ENCODE results near the gene SUOX.

Gene SUOX

DNA sequence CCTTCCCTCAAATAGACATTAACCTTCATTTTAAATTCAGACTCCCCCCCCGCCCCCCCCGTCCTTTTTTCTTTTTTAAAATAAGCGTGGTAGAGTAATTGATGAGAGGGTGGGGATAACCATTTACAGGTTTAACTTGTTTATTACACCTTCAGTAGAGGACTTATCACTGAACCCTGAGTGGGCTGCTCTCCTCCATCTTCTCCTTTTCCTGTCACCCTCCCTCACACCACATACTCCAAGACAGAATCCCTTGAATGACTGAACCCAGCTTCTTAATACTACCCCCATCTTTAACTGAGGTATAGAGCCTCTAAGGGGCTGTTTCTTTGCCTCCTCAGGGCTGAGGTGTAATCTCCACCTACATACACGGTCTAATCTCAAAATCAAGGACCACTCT lies 20.1 kb downstream of the SUOX start:
- DNase-seq: no peak

DNA sequence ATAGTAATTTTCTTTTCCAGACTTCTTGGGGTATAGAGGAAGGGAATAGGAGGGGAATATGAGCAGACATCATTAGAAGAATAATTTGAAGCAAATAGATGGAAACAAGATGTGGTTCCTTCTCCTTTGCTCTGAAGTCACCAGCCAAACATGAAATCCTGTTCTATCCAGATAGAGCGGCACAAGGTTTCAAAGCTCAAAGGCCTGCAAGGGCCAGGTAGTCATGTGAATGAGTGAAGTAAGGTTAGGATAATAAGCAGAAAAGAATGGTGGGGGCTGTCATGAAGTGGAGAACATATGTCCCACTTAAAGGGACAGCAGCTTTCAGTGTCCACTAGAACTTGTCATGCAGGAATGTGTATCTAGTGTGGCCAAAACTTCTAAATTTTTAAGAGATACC lies 21.3 kb downstream of the SUOX start:
- no peak for DNase-seq

DNA sequence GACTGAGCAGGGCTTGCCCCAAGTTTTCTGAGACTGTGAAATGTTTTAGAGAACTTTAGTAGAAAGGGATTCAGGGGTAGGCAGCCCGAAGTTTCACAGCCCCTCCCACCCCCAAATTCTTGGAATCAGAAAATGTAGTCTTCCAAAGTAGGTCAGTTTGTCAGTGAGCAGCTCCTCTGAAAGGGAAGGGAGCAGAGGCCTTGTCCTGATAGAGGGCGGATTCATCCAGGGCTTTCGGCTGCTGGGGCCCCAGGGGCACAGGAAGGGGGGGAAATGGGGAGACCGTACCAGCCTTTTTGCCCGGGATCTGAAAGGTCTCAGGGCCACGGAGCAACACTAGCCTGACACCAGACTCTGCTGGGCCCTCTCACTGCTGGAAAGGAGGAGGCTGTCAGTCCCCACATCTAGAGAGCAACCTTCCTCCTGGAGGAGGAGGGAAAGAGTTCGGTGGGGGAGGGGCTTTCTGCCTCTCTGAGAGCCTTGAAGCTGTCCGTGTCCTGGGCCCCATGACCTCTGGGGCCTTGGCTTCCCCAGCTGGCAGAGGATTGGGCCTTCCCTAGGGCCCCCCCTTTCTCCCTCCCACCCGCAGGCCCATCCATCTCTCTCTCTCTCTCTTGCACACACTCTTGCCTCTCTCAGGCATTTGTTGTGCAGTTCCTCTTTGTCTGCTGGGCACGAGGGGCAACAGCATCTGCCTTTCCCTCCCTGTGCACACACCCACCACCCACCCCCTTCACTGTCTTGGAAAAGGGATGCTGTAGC lies 23.5 kb downstream of the SUOX start, which contains the start of gene IKZF4:
TSS of gene IKZF4 (plus strand) at position 621 of the 762 bp plus-strand sequence. CDS start 451 bp downstream, outside the sequence.
- DNase-seq: peak in 32 of 58 donors; percentile 2 to 71 (median 22)

DNA sequence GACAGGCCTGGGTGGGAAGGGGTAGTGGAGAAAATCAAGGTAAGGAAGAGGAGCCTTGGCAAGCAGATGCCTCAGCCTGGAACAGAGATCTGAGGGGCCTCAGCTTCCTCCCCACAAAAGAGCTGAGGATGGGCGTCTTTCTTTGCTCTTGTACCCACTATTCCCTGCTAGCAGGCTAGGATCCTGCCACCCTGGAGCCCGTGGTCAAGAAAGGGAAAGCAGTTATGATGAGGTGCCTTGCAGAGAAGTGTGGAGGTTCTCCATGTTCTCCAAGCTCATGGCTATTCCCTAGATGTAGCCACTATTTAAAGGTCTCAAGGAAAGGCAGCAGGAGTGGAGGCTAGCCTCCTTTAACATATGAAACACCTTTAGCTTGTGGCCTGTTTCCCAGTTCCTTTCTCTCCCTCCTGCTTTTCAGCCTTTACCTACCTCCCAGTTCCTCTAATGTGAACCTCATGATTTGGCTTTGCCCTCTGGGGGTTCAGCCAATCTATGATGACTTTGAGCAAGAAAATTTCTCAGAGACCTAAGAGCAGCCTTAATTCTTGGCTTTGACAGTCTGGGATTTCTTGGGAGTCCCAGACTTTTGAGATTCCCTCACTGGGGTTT lies 24.9 kb downstream of the SUOX start:
- peak in 4 of 58 donors; percentile 3 to 49 (median 16) for DNase-seq

DNA sequence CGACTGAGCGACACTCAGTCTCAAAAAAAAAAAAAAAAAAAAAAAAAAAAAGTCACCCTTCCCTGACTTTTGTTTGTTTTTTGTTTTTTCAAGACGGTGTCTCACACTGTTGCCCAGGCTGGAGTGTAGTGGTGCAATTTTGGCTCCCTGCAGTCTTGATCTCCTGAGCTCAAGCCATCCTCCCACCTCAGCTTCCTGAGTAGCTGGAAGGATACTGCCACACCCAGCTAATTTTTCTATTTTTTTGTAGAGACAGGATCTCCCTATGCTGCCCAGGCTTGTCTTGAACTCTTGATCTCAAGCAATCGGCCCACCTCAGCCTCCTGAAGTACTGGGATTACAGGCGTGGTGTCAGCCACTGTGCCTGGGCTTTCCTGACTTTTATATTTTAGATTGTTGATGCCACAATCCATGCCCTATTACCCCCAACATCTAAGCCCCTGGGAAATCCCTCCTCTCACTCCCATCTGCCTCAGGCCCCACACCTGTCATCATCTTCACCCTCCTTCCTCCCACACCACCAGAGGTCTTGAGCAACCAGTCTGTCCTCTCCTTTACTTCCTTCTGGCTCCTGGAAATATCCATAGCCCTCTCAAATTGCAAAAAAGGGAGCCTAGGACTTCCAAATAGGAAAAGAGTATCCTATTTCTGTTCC lies 31.6 kb downstream of the SUOX start:
- no peak for DNase-seq

DNA sequence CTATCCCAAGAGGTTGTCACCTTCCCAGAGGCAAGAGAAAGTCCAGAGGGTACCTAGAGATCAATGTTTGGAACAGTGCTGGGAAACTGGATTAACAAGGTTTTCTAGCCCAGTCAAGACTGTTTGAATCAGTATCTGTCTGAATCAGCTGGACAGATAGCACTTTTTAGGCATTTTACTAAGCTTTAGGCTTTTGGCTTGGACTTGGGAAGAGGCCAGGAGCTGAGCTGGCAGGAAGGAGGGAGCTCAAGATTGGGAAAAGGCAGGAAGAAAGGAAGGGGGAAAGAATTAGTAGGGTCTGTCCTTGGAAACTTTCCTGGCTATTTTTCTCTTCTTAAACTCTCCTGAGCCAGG lies 32.1 kb downstream of the SUOX start:
- no peak for DNase-seq

DNA sequence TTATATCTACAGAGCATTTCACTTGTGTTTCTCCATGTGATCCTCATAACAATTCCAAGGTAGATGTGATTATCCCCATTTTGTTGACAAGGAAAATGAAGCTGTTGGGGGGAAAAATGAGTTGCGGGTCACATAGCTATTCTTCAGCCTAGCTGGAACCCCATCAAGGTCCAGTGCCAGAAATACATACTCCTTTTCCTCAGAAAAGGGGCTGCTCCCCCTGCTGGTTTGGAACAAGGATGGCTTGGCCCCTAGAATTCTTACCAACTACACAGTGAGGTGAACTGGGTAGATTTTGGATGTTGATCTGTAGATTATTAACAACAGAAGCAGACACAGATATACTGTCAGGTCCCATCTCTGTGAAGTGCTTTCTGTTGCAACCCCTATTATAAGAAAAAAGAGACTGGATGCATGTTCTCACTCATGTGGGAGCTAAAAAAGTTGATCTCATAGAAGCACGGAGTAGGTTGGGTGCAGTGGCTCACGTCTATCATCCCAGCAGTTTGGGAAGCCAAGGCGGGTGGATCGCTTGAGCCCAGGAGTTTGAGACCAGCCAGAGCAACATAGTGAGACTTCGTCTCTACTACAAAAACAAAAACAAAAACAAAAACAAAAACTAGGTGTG lies 32.7 kb downstream of the SUOX start:
- DNase-seq: peak in 16 of 58 donors; percentile 1 to 33 (median 10)

DNA sequence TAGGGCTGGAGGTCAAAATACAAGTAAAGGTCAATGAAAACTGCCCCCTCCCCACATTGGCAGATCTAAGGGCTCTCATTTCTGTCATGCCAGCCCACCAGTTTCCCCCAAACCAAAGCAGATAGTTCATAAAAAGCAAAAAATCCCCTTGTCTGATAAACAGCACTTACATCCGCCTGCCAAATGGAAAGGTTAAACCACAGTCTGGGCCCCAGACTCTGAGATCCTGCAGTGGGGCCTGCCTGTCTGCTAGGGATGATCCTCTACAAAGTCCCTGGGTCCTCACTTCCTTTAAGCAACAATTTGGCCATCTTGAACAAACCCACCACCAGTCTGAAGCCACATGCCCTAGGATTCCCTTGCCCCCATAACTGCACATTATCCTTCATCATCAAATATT lies 34.9 kb downstream of the SUOX start:
- no peak for DNase-seq

DNA sequence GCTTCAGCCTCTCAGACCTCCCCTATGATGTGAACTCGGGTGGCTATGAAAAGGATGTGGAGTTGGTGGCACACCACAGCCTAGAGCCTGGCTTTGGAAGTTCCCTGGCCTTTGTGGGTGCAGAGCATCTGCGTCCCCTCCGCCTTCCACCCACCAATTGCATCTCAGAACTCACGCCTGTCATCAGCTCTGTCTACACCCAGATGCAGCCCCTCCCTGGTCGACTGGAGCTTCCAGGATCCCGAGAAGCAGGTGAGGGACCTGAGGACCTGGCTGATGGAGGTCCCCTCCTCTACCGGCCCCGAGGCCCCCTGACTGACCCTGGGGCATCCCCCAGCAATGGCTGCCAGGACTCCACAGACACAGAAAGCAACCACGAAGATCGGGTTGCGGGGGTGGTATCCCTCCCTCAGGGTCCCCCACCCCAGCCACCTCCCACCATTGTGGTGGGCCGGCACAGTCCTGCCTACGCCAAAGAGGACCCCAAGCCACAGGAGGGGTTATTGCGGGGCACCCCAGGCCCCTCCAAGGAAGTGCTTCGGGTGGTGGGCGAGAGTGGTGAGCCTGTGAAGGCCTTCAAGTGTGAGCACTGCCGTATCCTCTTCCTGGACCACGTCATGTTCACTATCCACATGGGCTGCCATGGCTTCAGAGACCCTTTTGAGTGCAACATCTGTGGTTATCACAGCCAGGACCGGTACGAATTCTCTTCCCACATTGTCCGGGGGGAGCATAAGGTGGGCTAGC lies 37.7 kb downstream of the SUOX start:
- DNase-seq: no peak

DNA sequence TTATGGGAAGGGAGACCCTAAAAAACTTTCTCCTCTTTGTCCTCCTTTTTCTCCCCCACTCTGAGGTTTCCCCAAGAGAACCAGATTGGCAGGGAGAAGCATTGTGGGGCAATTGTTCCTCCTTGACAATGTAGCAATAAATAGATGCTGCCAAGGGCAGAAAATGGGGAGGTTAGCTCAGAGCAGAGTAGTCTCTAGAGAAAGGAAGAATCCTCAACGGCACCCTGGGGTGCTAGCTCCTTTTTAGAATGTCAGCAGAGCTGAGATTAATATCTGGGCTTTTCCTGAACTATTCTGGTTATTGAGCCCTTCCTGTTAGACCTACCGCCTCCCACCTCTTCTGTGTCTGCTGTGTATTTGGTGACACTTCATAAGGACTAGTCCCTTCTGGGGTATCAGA lies 40.1 kb downstream of the SUOX start:
- DNase-seq: no peak

DNA sequence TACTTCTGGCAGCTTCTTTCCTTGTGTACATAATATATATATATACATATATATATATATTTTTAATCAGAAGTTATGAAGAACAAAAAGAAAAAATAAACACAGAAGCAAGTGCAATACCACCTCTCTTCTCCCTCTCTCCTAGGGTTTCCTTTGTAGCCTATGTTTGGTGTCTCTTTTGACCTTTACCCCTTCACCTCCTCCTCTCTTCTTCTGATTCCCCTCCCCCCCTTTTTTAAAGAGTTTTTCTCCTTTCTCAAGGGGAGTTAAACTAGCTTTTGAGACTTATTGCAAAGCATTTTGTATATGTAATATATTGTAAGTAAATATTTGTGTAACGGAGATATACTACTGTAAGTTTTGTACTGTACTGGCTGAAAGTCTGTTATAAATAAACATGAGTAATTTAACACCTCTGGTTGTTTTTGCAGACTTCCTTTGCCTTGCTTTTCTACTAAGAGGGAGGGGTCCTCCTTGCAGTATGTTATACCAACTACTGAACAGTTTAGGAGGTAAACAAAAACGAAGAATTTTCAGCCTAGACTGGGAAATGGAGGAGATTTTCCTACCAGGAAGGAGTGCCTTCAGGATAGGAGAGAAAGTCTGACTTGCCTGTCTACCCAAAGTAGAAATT lies 41.1 kb downstream of the SUOX start:
- DNase-seq: no peak

DNA sequence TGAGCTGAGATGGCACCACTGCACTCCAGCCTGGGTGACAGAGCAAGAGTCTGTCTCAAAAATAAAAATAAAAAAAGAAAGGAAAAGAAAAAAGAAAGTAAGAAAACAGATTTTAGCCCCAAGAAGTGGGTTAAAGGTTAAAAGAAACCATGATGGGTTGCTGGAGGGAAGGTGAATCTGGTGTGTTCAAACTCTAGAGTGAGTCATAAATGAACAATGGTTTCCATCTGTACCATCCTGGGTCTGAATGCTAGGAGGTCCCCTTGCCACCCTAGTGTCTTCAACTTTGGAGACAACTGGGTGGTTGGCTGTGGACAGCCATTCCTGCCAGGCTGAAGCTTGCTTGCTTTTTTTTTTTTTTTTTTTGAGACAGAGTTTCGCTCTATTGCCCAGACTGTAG lies 43.1 kb downstream of the SUOX start:
- no peak for DNase-seq

DNA sequence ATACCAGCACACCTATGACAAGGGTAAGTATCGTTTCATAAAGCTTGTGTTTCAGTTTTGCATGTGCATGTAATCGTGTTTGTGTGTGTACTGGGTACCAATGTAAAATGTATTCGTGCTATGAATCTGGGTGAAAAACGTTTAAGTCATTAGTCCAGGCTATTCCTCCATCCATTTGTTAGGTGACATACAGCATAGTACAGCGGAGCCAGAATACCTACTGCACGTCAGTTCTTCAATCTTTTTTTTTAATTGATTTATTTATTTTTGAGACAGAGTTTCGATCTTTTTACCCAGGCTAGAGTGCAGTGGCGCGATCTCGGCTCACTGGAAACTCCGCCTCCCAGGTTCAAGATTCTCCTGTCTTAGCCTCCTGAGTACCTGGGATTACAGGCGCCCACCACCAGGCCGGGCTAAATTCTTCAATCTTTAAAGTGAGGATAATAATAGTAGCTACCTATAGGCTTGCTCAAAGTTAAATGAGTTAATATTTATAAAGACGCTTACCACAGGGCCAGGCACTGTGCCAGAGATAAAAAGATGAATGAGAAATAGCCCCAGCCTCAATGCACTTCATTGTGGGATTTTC lies 44.0 kb downstream of the SUOX start:
- peak in 2 of 58 donors; percentile 27 to 42 for DNase-seq

DNA sequence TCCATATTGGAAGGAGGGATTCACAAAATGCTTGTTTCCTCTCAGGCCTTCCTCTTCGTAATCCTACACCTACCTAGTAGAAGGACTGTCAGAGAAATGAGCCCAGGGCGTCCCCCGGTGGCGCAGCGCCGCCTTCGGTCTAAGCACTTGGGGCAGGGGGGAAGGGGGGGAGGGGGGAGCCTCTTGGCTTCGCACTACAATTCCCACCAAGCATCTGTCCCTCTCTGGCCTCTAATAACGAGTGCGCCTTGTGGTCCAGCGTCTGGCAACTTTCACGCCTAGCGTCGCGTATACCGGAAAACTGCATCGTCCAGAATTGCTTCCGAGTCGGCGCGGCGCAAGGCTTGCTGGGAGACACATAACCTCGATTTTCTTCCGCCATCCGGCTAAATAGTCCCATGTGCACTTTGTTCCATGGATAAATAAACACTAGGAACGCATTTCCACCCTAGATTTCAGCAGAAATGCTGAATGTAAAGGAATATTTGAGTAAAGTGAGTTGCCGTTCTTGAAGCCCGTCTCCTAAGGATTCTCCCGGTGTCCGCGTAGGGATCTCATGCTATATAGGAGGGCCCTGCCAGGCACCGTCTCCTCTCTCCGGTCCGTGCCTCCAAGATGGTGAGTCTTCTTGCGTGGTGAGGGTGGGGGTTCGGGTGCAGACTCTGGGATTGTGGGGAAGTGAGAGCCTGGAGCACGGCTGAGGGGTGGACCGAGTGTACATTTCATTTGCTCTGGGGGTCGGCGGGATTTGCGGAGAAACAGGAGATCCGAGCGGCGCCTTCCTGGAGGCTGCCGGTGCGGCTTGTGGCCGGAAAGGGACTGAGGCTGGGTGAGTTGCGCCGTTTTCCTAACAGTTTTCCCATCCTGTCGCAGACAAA lies 44.7 kb downstream of the SUOX start, which contains the start of gene RPS26:
TSS of gene RPS26 (plus strand) at position 367 of the 878 bp plus-strand sequence. CDS start at position 616, 249 bp downstream.
- DNase-seq: peak; percentile 70 to 97 (median 92)

DNA sequence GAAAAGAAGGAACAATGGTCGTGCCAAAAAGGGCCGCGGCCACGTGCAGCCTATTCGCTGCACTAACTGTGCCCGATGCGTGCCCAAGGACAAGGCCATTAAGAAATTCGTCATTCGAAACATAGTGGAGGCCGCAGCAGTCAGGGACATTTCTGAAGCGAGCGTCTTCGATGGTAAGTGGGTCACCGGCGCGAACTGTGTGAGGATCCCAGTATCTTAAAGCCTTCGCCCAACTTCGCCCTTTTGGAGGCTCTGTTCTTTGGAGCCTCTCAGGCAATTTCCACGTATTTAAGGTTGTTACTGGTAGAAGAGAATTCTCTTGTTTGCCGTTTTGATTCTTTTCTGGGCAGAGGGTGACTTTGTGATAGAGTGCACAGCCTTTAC lies 45.3 kb downstream of the SUOX start:
- DNase-seq: peak in 1 of 58 donors; percentile 4

DNA sequence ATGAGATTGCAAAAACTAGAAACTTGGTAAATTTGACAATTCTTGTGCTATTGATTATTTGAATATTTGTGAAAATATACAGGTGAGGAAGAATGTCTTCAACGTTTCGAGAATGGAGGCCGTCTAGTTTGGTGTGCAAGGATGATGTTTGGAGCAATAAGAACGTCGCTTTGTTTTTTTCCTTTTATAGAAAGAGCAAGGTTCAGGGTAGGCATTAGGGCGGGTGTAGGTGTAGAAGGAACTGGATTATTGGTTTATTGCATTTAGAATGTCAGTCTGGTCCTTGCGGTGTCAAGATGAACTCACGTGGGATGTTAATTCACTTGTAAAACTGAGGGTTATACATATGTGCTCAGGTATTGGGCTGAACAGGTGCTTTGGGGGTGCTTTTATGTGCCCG lies 45.8 kb downstream of the SUOX start:
- no peak for DNase-seq

DNA sequence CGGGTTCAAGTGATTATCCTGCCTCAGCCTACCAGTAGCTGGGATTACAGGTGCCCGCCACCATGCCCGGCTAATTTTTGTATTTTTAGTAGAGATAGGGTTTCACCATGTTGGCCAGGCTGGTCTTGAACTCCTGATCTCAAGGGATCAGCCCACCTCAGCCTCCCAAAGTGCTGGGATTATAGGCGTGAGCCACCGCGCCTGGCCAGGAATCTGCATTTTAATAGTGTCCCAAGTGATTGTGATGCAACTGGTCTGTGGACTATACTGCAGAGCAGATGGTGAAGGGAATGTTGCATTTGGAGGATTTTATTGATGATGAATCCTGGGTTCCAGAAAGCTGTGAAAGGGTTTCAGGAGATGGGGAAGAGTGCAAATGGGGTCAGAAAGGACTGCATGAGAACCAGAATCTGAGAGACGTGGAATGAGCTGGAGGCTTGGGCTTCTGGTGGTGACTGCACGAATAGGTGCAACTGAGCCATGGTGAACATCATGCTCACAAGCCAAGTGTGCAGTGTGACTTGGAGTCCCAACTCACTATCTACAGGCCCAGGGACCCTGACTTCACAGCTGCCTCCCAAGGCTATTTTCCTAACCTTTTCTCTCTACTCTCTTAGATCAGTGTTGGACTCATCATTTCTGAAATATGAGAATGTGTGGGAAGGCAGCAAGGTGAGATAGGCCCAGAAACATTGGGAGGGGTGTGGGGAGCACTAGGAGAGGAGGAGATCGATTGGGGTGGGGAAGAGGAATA lies 49.1 kb downstream of the SUOX start:
- DNase-seq: no peak

DNA sequence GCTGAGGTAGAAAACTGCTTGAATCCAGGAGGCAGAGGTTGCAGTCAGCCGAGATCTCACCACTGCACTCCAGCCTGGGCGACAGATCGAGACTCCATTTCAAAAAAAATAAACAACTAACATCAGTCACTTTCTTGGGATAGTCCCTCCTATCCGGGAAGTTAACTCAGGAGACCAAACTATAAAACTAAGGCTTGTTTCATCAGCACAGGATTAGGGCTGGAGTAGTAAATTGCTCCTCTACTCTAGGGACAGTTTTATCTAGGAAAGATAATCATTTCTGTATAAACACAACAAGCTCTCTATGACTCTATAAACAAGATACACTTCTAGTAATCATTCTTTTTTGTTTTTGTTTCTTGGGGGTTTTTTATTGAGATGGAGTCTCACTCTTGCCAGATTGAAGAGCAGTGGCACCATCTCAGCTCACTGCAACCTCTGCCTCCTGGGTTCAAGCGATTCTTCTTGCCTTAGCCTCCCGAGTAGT lies 56.4 kb downstream of the SUOX start:
- no peak for DNase-seq
